SHP77 treated with DMSO at 0.1 percent for 48 hours (cell line): Measurements from ENCODE around the gene TMEM204.

Source experiments
- DNase-seq: peaks from one replicate; lab custom pipeline; 2025; lab: John Stamatoyannopoulos, UW

Gene TMEM204

GRCh38 chr16:1499756-1500464 is 33.6 kb upstream of the TMEM204 start:
- DNase-seq: no peak

- no peak for DNase-seq
These were observed 32.9 kb upstream of the TMEM204 start for GRCh38 chr16:1500465-1501150.

DNA sequence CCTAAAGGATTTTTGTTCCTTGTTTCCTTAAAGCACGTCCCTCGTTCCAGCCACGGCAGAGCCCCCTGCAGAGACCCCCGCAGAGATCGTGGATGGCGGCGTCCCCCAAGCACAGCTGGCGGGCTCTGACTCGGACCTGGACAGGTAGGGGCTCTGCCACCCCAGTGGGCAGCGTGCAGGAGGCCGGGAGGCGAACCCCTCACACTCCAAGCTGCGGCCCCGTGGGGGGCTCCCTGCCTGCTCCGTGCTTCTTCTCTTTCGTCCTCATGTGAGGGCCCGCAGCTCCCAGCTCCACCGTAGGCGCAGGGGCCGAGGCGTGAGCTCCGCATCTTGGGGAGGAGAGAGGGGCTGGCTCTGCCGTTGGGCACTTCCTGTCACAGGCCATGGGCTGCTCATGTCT is 31.8 kb upstream of the TMEM204 start:
- no peak for DNase-seq

DNA sequence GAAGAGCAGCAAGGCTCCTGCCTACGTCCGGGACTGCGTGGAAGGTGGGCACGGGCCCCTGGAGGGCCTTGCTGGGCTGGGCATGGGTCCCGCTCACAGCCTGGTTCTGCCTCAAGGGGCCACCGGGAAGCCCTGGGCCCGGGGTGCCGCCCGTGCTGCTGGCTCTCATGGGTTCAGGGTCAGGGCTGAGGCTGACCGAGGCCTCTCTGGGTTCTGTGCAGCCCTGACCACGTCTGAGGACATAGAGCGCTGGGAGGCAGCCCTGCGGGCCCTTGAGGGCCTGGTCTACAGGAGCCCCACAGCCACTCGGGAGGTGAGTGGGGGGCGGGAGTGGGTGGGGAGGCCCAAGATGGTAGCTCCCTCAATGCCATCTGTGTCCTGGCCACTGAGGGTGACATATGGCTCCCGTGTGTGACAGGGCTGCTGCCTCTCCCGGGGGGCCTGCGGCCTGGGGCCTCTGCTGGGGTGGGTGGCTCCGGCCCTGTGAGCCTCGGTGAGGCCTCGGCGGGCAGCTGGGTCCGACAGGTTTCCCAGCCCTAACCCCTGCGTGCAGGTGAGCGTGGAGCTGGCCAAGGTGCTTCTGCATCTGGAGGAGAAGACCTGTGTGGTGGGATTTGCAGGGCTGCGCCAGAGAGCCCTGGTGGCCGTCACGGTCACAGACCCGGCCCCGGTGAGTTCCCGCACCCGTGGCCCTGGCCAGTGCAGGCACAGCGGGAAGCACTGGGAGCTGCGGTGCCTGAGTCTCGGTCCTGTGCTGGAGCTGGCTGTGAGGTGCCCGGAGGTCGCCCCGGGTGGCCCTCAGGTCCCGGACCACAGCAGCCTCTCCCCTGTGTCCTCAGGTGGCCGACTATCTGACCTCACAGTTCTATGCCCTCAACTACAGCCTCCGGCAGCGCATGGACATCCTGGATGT is 31.1 kb upstream of the TMEM204 start:
- no peak for DNase-seq

DNA sequence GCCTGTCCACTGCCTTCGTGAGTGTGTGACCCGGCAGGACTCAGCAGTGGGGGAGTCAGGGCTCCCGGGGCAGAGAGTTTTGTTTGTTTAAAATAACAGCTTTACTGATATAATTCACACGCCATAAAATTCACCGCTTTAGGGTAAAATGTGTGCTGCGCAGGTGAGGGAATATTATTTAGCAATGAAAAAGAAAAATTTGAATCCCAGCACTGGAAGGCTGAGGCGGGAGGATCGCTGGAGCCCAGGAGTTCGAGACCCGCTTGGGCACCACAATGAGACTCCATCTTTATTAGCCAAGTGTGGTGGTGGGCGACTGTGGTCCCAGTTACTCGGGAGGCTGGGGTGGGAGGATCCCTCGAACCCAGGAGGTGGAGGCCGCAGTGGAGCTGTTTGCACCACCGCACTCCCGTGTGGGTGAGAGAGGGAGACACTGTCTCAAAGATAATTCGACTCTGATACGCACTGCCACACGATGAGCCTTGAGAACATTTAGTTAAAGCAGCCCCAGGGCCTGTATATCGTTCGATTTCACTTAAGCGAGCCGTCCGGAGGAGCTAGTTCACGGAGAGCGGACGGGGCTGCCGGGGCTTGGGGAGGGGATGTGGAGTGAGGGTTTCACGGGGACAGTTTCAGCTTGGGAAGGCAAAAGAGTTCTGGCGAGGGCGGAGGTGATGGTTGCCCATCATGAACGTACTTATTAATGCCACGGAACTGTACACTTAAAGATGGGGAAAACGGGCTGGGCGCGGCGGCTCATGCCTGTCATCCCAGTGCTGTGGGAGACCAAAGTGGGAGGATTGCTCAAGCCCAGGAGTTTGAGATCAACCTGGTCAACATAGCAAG is 30.1 kb upstream of the TMEM204 start:
- DNase-seq: no peak

DNA sequence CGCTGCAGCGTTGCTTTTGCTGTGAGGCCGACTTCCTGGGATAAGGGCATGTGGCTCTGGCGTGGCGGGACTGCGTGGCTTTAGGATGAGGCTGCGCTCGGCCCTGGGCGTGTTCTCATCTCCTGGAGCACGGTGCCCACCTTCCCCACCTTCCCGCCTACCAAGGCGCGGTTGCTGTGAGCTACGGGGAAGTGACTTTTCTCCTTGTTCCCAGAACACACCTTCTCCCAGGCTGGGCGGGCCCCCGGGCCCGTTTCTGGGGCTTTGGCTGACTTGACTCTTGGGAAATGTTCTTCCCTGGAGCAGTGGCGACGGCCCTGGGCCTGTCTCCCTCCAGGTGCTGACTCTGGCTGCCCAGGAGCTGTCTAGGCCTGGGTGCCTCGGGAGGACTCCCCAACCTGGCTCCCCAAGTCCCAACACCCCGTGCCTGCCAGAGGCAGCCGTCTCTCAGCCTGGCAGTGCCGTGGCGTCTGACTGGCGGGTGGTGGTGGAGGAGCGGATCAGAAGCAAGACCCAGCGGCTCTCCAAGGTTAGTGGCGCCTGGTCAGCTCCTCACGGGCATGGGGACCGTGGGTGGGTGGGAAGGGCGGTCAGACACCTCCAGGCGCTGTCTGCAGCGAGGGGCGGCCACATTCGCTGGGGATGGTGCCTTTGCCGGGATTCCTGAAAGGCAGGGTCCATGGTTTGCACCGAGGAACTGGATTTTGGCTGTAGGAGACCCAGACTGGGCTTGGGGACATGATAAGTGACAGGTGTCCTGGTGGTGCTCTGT is 28.2 kb upstream of the TMEM204 start:
- DNase-seq: no peak

GRCh38 chr16:1505912-1506311 is 27.6 kb upstream of the TMEM204 start:
- no peak for DNase-seq

- no peak for DNase-seq
These were observed 26.8 kb upstream of the TMEM204 start for GRCh38 chr16:1506494-1507213.

DNA sequence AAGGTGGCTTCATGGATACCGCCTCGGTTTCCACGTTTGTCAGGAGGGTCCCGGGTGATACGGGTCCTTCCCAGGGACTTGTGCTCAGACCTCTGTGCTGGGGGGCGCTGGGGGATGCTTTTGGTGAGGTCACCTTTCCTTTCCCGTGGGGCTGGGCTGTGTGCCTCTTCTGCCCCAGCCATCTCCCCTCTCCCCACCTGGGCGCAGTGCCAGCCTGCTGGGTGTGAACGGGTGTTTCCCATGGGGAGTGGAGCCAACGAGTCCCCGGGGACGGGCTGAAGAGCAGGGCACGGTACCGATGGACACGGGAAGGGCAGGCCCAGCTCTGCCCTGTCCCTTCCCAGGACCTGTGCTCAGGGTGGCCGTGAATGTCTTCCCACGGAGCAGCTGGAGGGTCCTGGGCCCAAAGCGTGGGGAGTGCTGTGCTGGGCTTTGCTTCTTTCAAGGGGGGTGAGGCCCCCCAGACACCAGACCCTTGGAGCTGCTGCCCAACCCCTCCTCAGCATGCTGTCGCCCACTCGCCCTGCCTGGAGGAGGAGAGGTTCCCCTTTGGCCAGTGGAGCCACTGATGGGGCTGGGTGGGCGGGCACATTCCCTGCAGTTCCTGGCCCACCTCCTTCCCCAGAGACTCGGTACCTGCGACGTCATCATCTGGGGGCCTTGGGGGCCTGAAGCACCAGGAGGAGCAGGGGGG is 24.8 kb upstream of the TMEM204 start:
- no peak for DNase-seq

DNA sequence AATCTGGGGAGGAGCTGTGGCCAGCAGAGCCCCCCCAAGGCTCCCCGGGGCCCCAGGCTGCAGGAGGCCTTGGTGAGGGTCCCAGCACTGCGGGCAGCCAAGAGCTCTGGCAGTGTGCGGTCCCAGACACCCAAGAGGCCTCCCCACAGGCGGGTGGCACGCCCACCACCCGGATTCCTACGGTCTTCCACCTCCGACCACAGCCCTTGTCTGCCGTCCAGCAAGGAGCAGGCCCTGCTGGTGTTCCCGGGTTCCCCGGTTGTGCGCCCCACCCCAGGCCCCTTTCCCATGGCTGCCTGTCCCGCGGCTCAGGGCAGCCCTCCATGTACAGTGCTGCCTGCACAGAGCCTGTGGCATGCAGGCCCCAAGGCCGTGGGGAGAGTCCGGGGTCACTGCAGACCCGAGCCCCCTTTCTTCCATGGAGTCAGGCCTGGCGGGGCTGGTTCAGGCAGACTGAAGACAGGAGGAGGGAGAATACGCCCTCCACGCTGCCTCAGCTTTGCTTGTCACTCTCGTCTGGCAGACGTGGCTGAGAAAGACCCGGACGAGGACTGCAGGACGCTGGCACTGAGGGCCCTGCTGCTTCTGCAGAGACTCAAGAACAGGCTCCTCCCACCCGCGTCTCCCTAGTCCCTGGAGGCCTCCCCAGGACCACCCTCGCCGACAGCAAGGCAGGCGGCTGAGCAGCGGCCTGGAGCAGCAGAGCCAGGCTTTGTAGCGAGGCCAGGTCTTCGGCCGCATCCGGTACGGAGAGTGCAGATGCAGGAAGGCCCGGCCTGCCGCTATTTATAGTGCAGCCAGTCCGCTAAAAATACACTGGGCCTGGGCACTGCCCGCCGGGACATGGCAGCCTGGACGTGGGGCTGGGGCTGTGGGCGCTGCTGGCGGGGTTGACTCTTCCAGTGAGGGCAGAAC is 23.9 kb upstream of the TMEM204 start:
- DNase-seq: no peak

- no peak for DNase-seq
These were observed 23.2 kb upstream of the TMEM204 start for GRCh38 chr16:1510272-1510671.

- no peak for DNase-seq
These were observed 22.5 kb upstream of the TMEM204 start for GRCh38 chr16:1510941-1511351.

- DNase-seq: no peak
These were observed 21.6 kb upstream of the TMEM204 start for GRCh38 chr16:1511662-1512569.

GRCh38 chr16:1512774-1513173 is 20.7 kb upstream of the TMEM204 start:
- no peak for DNase-seq

- DNase-seq: no peak
These were observed 19.0 kb upstream of the TMEM204 start for GRCh38 chr16:1514507-1514906.

DNA sequence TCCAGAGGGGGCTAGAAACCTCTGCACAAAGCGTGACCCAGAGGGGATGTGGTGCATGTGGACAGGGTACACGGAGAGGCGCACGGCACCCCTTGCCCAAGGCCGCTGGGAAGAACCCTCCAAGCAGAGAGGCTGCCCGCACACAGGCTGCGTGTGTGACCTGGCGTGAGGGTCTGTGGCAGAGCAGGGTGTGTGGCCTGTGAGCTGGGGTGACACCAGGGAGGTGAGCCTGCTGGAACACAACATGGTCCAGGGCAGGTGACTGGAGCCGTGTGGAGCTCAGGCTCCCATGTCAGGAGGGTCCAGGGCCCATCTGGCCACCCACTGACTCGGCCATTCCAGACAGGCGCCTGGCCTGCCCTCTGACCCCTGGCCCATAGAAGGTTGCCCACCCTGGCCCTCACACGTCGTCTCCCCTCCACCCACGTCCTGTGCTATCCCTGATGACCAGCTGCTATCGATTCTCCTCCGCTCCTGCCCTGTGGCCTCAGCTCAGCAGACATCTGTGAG is 14.8 kb upstream of the TMEM204 start:
- DNase-seq: no peak

- DNase-seq: no peak
These were observed 13.6 kb upstream of the TMEM204 start for GRCh38 chr16:1519831-1520230.
